22Rv1 (cell line): ENCODE results near the gene FCSK.

Experiments
- ZFX ChIP-seq: fragments of 450-650 bp; IDR thresholded peaks from 2 replicates; pipeline ENCODE4 v1.6.1; 2017; ENCODE audit warnings: antibody characterized with exemption, borderline replicate concordance
- TF ChIP-seq, protein P1 (sequence below): fragments of 450-650 bp; IDR thresholded peaks from 2 replicates; pipeline ENCODE4 v1.5.1; 2017; ENCODE audit warnings: mild to moderate bottlenecking

DNA sequence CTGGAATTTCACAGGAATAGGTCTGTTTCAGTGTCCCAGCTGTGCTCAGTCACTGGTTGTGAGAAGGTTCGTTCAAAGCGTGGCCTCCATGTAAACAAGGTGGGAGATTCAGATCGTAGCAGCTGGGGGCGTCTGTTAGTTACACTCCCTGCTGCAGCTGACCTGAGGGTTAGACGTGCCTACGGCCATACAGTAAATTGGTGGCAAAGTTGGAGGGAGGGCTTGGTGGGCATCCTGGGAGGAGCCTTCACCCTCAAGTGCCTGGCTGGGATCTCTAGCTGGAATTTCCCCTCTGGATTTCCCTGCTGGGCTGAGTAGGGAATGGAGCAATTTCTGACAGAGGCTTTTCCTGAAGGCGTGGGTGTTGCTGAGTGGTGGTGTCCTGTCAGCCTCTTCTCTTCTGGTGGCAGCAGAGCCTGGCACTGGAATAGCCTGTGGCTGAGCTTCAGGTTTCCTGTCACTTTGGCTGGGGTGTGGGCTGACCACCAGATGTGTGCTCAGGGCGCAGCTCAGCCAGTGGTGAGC lies 6.4 kb downstream of the FCSK start:
- TF ChIP-seq, protein P1, sequence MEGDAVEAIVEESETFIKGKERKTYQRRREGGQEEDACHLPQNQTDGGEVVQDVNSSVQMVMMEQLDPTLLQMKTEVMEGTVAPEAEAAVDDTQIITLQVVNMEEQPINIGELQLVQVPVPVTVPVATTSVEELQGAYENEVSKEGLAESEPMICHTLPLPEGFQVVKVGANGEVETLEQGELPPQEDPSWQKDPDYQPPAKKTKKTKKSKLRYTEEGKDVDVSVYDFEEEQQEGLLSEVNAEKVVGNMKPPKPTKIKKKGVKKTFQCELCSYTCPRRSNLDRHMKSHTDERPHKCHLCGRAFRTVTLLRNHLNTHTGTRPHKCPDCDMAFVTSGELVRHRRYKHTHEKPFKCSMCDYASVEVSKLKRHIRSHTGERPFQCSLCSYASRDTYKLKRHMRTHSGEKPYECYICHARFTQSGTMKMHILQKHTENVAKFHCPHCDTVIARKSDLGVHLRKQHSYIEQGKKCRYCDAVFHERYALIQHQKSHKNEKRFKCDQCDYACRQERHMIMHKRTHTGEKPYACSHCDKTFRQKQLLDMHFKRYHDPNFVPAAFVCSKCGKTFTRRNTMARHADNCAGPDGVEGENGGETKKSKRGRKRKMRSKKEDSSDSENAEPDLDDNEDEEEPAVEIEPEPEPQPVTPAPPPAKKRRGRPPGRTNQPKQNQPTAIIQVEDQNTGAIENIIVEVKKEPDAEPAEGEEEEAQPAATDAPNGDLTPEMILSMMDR, result no peak
- no peak for TF ChIP-seq ZFX
